ENCODE measurements around the gene FNIP2.

The FNIP2 gene

DNA sequence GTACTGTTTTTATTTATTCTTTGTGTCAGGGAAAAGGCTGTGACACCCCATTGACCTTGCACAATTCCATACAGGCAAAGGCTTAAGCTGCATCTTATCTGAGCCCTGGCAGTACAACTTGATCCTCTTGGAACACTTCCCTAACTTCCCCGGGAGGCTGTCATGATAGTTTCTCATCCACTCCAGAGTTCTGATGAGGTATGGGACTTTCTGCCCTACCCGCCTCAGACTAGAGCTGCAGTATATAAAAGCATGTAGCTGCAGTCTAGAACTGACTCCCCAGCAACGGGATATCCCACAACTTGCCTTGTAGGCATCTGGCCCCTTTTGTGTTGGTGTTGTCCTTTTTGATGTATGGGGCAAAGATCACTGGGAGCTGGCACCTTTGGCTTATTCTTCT is 72.7 kb downstream of the FNIP2 start:
- TF ChIP-seq, protein P1, sequence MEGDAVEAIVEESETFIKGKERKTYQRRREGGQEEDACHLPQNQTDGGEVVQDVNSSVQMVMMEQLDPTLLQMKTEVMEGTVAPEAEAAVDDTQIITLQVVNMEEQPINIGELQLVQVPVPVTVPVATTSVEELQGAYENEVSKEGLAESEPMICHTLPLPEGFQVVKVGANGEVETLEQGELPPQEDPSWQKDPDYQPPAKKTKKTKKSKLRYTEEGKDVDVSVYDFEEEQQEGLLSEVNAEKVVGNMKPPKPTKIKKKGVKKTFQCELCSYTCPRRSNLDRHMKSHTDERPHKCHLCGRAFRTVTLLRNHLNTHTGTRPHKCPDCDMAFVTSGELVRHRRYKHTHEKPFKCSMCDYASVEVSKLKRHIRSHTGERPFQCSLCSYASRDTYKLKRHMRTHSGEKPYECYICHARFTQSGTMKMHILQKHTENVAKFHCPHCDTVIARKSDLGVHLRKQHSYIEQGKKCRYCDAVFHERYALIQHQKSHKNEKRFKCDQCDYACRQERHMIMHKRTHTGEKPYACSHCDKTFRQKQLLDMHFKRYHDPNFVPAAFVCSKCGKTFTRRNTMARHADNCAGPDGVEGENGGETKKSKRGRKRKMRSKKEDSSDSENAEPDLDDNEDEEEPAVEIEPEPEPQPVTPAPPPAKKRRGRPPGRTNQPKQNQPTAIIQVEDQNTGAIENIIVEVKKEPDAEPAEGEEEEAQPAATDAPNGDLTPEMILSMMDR (IDR thresholded peaks at IDR 0.05; ENCODE audit: low read depth, low read length, missing control alignments): no peak
- DNase-seq (ENCODE audit: extremely low read depth, low read depth): no peak
- H3K4me3 ChIP-seq (replicated peaks; ENCODE audit: low read depth, low read length): no peak overlapping the region

DNA sequence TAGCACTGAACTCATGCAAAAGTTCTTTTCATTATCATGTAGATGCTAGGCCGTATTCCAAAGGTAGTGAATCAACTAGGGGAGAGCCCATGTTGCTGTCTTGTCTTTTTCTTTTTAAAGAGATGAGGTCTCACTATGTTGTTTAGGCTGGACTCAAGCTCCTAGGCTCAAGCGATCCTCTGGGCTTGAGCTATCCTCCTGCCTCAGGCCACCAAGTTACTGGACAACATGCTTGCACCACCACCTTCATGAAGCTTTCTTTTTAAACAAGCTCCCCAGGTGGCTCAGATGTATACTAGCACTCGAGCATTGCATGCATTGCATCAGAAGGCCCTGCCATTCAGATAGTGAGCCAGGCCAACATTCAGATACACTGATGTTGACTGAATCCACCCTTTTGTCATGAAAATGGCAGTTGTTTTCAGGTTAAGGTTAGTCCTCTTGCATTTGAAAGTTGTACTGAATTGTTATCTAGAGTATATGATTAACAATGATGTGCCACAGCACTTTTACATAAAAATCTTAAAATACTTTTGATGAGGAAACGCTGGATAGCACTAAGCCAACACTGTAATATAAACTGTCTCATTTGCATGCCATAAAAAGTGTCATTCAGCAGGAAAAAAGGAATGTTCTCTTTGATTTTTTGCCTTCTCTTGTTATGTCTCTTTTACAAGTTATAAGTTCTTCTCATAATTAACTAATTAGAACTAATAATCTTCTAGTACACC is 76.7 kb downstream of the FNIP2 start:
- H3K4me3 ChIP-seq (replicated peaks; ENCODE audit: low read depth, low read length): no peak overlapping the region
- no peak for DNase-seq (ENCODE audit: extremely low read depth, low read depth)
- TF ChIP-seq, protein P1 (IDR thresholded peaks at IDR 0.05; ENCODE audit: low read depth, low read length, missing control alignments): no peak

DNA sequence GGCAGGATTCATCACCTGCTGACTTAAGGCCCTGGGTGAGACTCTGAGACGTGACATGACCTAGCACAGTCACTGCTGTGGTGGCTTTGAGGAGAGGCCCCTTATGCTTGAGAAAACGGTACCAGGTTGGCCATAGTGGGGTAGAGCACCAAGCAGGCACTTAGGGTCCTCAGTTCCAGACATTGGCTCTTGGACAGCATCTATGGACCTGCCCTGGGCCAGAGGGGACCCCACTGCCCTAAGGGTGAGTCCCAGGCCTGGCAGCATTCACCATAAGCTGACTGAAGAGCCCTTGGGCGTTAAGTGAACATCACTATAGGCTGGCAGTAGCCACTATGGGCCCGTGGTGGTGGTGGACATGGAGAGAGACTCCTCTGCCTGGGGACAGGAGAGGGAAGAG is 78.7 kb downstream of the FNIP2 start:
- DNase-seq (ENCODE audit: extremely low read depth, low read depth): no peak
- H3K4me3 ChIP-seq (replicated peaks; ENCODE audit: low read depth, low read length): no peak overlapping the region
- TF ChIP-seq, protein P1 (IDR thresholded peaks at IDR 0.05; ENCODE audit: low read depth, low read length, missing control alignments): no peak

DNA sequence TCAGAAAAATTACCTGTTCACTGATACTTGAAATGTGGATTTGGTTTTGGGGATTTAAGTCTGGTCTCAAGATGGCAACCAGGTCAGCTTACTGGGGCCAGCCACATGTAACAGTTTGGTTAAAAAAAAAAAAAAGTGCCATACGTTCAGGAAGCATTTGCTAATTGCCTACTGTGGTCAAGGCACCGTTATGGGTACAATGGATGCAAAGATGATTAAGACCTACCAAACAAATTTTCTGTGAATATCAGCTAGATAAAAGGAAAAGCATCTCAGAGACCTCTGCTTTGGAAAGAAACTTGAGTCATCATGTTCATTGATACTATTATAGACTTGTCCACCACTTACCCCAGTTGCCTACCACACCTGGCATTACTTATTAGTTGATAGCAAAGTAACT is 80.9 kb downstream of the FNIP2 start:
- no peak overlapping the region for H3K4me3 ChIP-seq (replicated peaks; ENCODE audit: low read depth, low read length)
- DNase-seq (ENCODE audit: extremely low read depth, low read depth): no peak
- TF ChIP-seq, protein P1 (IDR thresholded peaks at IDR 0.05; ENCODE audit: low read depth, low read length, missing control alignments): no peak

DNA sequence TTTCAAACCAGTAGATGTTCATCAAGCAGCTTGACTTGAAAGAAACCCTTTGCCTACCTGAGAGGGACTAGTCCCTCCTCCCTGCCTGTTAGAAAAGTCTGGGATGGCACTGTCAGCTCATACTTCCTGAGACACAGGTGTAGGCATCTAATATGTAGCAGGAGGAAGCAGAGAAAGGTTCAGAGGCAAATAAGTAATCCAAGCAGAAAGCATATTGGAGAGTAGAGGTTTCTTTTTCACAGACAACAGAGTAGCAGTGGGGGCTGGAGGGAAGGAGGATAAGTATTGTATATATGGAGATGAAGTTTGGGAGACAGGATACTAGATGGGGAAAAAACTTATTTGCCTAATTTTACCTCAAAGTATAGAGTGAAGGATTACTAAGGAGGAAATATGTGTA is 81.5 kb downstream of the FNIP2 start:
- DNase-seq (ENCODE audit: extremely low read depth, low read depth): no peak
- H3K4me3 ChIP-seq (replicated peaks; ENCODE audit: low read depth, low read length): no peak overlapping the region
- TF ChIP-seq, protein P1 (IDR thresholded peaks at IDR 0.05; ENCODE audit: low read depth, low read length, missing control alignments): no peak

DNA sequence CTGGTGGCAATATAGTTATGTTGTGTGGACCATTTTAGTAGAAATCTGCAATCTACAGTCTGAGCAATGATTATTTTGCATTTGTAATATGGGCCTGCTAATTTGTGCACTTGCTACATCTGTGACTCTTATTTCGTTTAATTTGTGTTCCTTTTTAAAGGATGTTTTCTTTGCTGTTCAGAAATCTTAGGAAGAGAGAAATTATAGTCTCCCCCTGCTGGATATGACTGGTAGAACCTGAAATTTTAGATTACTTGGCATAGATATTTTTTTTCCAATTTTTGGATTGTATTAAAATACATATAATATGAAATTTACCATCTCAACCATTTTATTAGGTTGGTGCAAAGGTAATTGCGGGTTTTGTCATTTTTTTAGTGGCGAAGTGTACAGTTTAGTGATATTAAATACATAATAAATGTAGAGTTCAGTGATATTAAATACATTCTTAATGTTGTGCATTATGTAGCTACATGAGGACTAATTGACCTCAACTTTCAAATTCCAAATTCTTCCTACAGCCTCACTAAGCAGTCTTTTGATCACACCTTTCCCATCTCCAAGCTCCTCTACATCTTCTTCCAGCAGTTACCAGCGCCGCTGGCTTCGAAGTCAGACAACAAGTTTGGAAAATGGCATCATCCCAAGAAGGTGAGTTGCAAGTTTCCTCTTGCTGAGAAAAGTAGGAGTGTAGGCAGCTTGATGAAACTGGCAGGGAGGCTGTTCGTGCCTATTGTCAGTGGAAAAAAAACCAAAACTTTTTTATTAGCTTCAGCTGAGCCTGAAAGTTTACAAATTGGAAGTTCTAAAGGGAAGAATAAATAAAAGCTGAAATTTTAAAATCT is 82.2 kb downstream of the FNIP2 start:
- no peak for DNase-seq (ENCODE audit: extremely low read depth, low read depth)
- no peak overlapping the region for H3K4me3 ChIP-seq (replicated peaks; ENCODE audit: low read depth, low read length)
- TF ChIP-seq, protein P1 (IDR thresholded peaks at IDR 0.05; ENCODE audit: low read depth, low read length, missing control alignments): peak; percentile 28

Measured in HFF-Myc (cell line).